Thymus (tissue), 11 donors: ENCODE measurements around the gene RSPH1. TPM values are rescaled to one million over a fixed set of nuclear protein-coding genes. Genes with fewer than 3 reads are reported as not detected.

ENCODE experiments used
- DNase-seq, 9 donors: peaks; one replicate each; pipeline ENCODE4 v3.0.0-alpha.2; 2013; ENCODE audit warnings: low spot score in 9 of 9, low read depth in 6 of 9, missing footprints in 1 of 9
- H3K27ac ChIP-seq, 2 donors: one replicate each; pipeline ENCODE4 v1.5.1; 2013; ENCODE audit warnings: control low read depth in 1 of 2, low read depth in 1 of 2, low read length in 1 of 2, mild to moderate bottlenecking in 1 of 2, moderate library complexity in 1 of 2
- H3K27me3 ChIP-seq, 2 donors: one replicate each; pipeline ENCODE4 v1.5.1; 2013; ENCODE audit warnings: low read length in 1 of 2; ENCODE audit not compliant: control insufficient read depth in 2 of 2, insufficient read depth in 1 of 2
- H3K36me3 ChIP-seq, 2 donors: one replicate each; pipeline ENCODE4 v1.5.1; 2013; ENCODE audit warnings: low read length in 1 of 2, mild to moderate bottlenecking in 1 of 2, moderate library complexity in 1 of 2; ENCODE audit not compliant: control insufficient read depth in 2 of 2, insufficient read depth in 2 of 2
- H3K4me1 ChIP-seq, 2 donors: one replicate each; pipeline ENCODE4 v1.5.1; 2013; ENCODE audit warnings: low read length in 2 of 2; ENCODE audit not compliant: control insufficient read depth in 2 of 2, insufficient read depth in 2 of 2
- H3K4me3 ChIP-seq, 2 donors: one replicate each; pipeline ENCODE4 v1.5.1; 2013; ENCODE audit warnings: low read length in 2 of 2, control low read depth in 1 of 2, mild to moderate bottlenecking in 1 of 2
- H3K9me3 ChIP-seq, 2 donors: one replicate each; pipeline ENCODE4 v1.5.1; 2013; ENCODE audit warnings: low read length in 1 of 2, mild to moderate bottlenecking in 1 of 2; ENCODE audit not compliant: control insufficient read depth in 2 of 2, insufficient read depth in 1 of 2
- WGBS: extraction: QIAGEN DNeasy Blood & Tissue Kit; methylation state at CpG from one replicate; pipeline ENCODE4 v1.1.7; 2013; 5-methylcytosine and 5-hydroxymethylcytosine counted together
- polyA plus RNA-seq: library from polyadenylated mRNA; stranded (reverse); fragments of 200-250 nt; gene quantifications from one replicate; pipeline ENCODE4 v1.2.3, GENCODE V29; 2013
- total RNA-seq: library from RNA; stranded (reverse); fragments of 120-200 nt; gene quantifications from one replicate; pipeline ENCODE4 v1.2.4, GENCODE V29; 2013
- donor health status: healthy.

RSPH1 gene
- total and polyA plus RNA-seq, 2 donors: 0.38 to 2.4 TPM

DNA sequence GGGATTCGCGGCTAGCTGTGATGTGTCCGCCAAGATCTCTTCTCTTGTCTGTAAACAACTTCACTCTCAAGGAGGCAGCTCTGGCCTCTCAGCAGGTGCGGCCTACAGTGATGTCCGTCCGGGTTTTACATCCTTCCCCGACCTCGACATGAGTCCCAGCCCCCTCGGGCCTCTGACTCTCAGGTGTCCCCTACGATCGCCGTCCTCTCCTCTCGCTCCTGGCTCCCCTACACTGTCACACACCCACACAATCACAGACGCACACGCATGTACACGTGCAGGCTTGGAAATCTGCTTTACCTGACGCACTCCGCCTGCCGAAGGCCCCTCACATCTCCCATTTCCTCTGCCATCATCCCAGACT, 797 bp upstream of the RSPH1 start:
- H3K9me3 ChIP-seq: no peaks in the 10 kb centered on the region
- DNase-seq: no peak
- WGBS: 39% methylated on average over 19 of the region's 19 CpGs

DNA sequence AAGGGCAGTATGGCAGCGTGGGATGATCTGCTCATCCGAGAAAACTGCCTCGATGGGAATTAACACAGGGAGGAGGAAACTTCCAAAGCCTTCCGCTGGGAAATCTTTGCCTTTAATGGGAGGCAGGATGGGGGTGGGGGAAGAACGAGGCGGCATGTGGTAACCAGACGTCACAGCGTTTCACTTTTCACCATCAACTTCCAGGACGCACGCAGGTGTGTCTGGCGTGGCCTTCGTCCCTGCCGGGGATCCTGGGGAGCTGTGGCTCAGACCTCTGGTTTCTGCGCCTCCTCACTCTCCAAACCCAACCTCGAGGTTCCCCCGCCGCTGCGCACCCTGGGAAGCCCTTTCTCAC, 282 bp downstream of the RSPH1 start:
- Histone ChIP-seq H3K9me3 (no peaks in the 10 kb centered on the region), H3K4me3 (peak overlapping the region; percentile 66 to 76), H3K36me3 (no peaks in the 10 kb centered on the region), H3K27me3 (no peaks in the 10 kb centered on the region), H3K27ac (peak overlapping the region in 1 of 2 donors; percentile 7), H3K4me1 (peaks cover 13 to 25% of the 10 kb centered on the region in 2 donors)
- DNase-seq: no peak
- WGBS: 9% methylated on average over 18 of the region's 18 CpGs

More for the DNA sequence above, 797 bp upstream of the RSPH1 start:
- H3K4me3 ChIP-seq: peak overlapping the region; percentile 66 to 76
- no peaks in the 10 kb centered on the region for H3K36me3 ChIP-seq
- H3K27me3 ChIP-seq: no peaks in the 10 kb centered on the region
- H3K27ac ChIP-seq: peak overlapping the region in 1 of 2 donors; percentile 77
- peaks cover 13 to 25% of the 10 kb centered on the region in 2 donors for H3K4me1 ChIP-seq

DNA sequence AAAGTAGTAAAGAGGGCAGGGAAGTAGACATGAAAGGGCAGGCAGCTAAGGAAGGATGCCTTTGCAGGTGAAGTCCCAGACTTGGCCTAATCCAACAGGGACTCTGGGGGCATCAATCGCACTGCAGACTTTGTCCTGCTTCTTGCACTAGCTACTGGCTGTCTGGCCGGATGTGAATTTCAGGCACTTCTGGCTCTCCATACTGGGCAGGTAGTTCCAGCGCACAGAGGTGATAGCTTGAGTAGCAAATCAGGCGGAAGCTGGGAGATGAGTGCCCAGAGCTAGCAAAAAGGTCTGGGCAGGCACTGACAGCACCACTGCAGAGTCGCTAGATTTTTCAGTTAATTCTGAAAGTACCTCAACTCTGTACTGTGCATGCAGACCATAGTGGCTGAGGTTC, 997 bp downstream of the RSPH1 start:
- H3K27ac ChIP-seq: no peak overlapping the region
- no peak overlapping the region for H3K4me3 ChIP-seq
- H3K27me3 ChIP-seq: no peaks in the 10 kb centered on the region
- H3K9me3 ChIP-seq: no peaks in the 10 kb centered on the region
- H3K36me3 ChIP-seq: no peaks in the 10 kb centered on the region
- WGBS: 96% methylated on average over 5 of the region's 5 CpGs
- DNase-seq: no peak
- peaks cover 13 to 25% of the 10 kb centered on the region in 2 donors for H3K4me1 ChIP-seq

DNA sequence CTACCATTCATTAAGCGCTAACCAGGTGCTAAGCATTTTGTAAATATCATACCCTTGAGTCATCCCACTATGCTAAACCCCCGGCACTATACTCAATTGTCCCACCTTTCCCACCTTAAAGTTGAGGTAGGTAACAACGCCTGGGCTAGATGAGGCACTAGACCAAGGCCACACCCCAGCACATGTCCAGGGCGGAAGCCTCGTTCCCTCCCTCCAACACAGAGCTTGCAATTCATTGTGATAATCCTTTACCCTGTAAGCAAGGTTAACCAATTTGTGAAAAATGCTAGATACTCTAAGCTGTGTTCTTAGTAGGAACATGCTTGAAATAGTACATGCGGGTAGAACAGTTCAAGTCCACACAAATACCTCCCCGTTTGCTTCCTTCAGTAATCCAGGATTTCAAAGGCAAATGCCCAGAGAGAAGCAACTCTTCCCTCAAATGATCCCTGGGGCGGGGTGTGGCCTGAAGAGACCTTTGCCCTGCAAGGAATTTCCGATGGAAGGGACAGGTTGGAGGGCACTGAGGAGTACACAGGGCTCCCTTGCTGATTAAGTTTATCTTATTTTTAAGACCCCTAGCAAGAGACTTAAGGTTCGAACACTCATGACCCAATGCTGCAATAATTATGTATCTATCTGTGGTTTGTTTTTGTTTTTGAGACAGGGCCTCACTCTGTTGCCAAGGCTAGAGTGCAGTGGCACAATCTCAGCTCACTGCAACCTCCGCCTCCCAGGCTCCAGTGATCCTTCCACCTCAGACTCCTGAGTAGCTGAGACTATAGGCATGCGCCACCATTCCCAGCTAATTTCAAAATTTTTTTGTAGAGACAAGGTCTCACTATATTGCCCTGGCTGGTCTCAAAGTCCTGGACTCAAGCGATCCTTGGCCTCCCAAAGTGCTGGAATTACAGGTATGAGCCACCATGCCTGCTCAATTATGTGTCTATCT, 2.6 kb downstream of the RSPH1 start:
- Histone ChIP-seq H3K27me3 (no peaks in the 10 kb centered on the region), H3K4me1 (peaks cover 13 to 25% of the 10 kb centered on the region in 2 donors), H3K4me3 (no peak overlapping the region), H3K36me3 (no peaks in the 10 kb centered on the region), H3K9me3 (peaks cover 0 to 6% of the 10 kb centered on the region in 2 donors), H3K27ac (no peak overlapping the region)
- no peak for DNase-seq
- WGBS: 93% methylated on average over 13 of the region's 13 CpGs

DNA sequence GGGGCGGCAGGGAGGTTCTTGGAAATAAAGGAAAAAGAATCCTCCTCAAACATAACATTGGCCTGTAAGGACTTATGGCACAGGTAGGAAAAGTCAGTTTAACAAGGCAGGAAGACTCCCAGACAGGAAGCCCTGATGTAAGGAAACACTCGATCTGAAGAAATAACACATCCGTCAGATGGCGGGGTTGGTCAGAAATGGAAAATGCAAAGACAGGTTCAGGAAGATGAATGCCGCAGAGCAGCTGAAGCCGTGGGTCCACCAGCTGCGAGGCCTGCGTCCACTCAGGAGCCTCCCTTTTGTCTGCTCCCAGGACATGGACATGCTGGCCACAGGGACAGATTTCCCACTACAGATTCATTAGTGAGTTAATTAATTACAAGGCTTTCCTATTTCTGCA, 3.8 kb downstream of the RSPH1 start:
- peak in 1 of 9 donors; percentile 43 for DNase-seq
- Histone ChIP-seq H3K9me3 (peaks cover 0 to 6% of the 10 kb centered on the region in 2 donors), H3K27ac (no peak overlapping the region)

DNA sequence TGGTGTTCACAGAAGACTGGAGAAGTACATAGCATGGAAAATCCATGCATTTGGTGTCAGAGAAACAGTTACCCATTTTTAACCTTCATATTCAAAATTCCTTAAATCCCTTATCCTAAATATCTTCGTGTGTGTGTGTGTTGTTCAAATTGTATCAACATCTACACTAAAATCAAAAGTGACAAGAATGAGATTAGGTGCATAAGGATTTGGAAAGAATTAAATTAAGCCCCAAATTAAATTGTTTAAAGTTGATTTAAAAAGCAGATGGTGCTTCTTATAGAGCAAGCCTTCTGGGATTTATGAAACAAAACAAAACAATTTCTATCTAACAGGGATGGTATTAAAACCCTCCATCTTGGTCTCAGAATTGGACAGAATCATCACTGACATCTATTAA, 4.7 kb downstream of the RSPH1 start:
- WGBS: 90% methylated on average over 1 of the region's 1 CpG
- H3K27ac ChIP-seq: no peak overlapping the region

More for the DNA sequence above, 3.8 kb downstream of the RSPH1 start:
- Histone ChIP-seq H3K4me1 (peaks cover 13 to 25% of the 10 kb centered on the region in 2 donors), H3K4me3 (no peak overlapping the region), H3K27me3 (no peaks in the 10 kb centered on the region), H3K36me3 (no peaks in the 10 kb centered on the region)
- WGBS: 60% methylated on average over 8 of the region's 8 CpGs

DNA sequence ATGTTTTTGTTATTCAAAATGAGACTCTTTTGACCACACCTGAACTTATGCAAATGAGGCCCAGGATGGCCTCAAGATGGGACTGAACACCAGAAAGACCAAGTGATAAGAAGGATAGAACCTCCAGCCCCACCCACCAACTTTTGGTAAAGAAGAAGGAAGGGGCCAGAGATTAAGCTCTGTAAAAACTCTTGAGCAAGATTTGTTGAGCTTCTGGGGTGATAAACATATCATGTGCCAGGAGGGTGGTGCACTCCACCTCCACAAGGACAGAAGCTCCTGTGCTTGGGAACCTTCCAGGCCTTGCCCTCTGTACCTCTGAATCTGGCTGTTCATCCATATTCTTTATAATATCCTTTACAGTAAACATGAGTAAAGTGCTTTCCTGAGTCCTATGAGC, 5.3 kb downstream of the RSPH1 start:
- no peak for DNase-seq
- Histone ChIP-seq H3K36me3 (no peaks in the 10 kb centered on the region), H3K27ac (no peak overlapping the region), H3K4me1 (peaks cover 15 to 28% of the 10 kb centered on the region in 2 donors), H3K27me3 (no peaks in the 10 kb centered on the region), H3K9me3 (peaks cover 0 to 6% of the 10 kb centered on the region in 2 donors), H3K4me3 (no peak overlapping the region)

More for the DNA sequence above, 4.7 kb downstream of the RSPH1 start:
- Histone ChIP-seq H3K4me1 (peaks cover 14 to 25% of the 10 kb centered on the region in 2 donors), H3K36me3 (no peaks in the 10 kb centered on the region), H3K27me3 (no peaks in the 10 kb centered on the region), H3K4me3 (no peak overlapping the region), H3K9me3 (peaks cover 0 to 6% of the 10 kb centered on the region in 2 donors)
- DNase-seq: no peak

DNA sequence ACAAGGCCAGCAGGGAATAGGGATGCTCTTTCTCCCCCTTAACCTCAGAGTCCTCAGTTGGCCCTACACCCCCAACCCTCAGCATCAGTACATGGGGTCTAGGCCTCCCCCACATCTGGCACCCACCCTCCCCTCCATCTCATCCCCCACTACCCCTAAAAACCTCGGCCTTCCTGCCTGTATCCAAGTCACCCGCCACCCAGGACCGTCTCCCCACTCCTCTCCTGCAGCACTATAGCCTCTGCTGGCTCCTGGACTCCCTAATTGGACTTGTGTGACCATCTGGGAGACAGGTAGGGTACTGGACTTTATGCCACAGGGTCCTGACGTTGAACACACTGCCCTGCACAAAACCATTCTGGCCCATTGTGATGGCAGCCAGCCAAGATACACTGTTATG, 6.0 kb downstream of the RSPH1 start:
- no peak overlapping the region for H3K27ac ChIP-seq
- H3K27me3 ChIP-seq: no peaks in the 10 kb centered on the region
- no peaks in the 10 kb centered on the region for H3K36me3 ChIP-seq
- H3K4me1 ChIP-seq: peaks cover 12 to 28% of the 10 kb centered on the region in 2 donors
- no peak for DNase-seq
- no peak overlapping the region for H3K4me3 ChIP-seq
- WGBS: 98% methylated on average over 4 of the region's 4 CpGs
- peaks cover 0 to 6% of the 10 kb centered on the region in 2 donors for H3K9me3 ChIP-seq

DNA sequence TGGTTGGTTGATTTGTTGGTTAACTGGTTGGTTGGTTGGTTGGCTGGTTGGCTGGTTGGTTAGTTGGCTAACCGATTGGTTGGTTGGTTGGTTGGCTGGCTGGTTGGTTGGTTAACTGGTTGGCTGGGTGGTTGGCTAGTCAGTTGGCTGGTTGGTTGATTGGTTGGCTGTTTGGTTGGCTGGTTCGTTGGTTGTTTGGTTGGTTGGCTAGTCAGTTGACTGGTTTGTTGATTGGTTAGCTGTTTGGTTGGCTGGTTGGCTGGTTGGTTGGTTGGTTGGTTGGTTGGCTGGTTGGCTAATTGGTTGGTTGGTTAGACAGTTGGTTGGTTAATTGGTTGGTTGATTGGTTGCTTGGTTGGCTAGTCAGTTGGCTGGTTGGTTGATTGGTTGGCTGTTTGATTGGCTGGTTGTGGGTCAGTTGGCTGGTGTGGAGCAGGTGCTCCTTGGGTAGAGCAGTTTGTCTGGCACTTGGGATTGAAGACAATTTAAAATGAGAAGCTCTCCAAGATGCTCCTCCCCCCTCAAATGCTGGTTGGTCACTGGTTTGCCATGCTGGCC, 6.9 kb downstream of the RSPH1 start:
- no peaks in the 10 kb centered on the region for H3K27me3 ChIP-seq
- DNase-seq: no peak
- no peak overlapping the region for H3K27ac ChIP-seq
- H3K9me3 ChIP-seq: peaks cover 0 to 6% of the 10 kb centered on the region in 2 donors
- H3K4me3 ChIP-seq: no peak overlapping the region
- H3K36me3 ChIP-seq: no peaks in the 10 kb centered on the region
- 98% methylated on average over 2 of the region's 2 CpGs for WGBS
- peaks cover 12 to 28% of the 10 kb centered on the region in 2 donors for H3K4me1 ChIP-seq
